GM12874 (cell line): ENCODE measurements around the gene ANK3.

ENCODE experiments used
- CTCF ChIP-seq: IDR thresholded peaks from 2 replicates; pipeline ENCODE4 v1.5.1; 2011; ENCODE audit warnings: low read depth, mild to moderate bottlenecking, control low read depth, low read length, moderate library complexity; ENCODE audit not compliant: insufficient read depth

Gene ANK3

GRCh38 chr10:60389413-60390025 is at the start of gene ANK3:
Gene ANK3, minus strand, starts transcription at chr10:60389875. Its CDS starts 337 bp downstream, at chr10:60389538.
- TF ChIP-seq CTCF = no peak

- TF ChIP-seq CTCF = peak; percentile 29; the same call in 1 of the 2 replicates
These were observed 44.9 kb upstream of the ANK3 start for GRCh38 chr10:60434418-60435046.

GRCh38 chr10:60433684-60434083 is 44.0 kb upstream of the ANK3 start:
- no peak for TF ChIP-seq CTCF

- no peak for TF ChIP-seq CTCF
These were observed 41.3 kb upstream of the ANK3 start for GRCh38 chr10:60430836-60431597.

GRCh38 chr10:60430017-60430416 is 40.3 kb upstream of the ANK3 start:
- TF ChIP-seq CTCF = no peak

- no peak for TF ChIP-seq CTCF
These were observed 39.6 kb upstream of the ANK3 start for GRCh38 chr10:60429084-60429849.

GRCh38 chr10:60428387-60428737 is 38.7 kb upstream of the ANK3 start:
- TF ChIP-seq CTCF = no peak
